Heart left ventricle (tissue), 16 donors: Measurements from ENCODE around the gene SERPINB2. TPM values are rescaled to one million over a fixed set of nuclear protein-coding genes. Genes with fewer than 3 reads are reported as not detected.

Source experiments
- ATAC-seq, 4 donors: fragments of 200-7000 bp; cut with Tn5 transposase; one replicate each; pipeline ENCODE4 v1.9.1; 2020 to 2022; ENCODE audit warnings: moderate library complexity in 4 of 4, mild to moderate bottlenecking in 3 of 4, moderate number of reproducible peaks in 1 of 4
- DNase-seq, 5 donors: peaks; one replicate each; pipeline ENCODE4 v3.0.0-alpha.2; 2020
- H3K27ac ChIP-seq, 12 donors: fragments of 200-600 bp; sonication (generic) in 4 of 12; one replicate each; pipeline versions ENCODE4 v1.5.0 to v1.8.0; 2016 to 2022; ENCODE audit warnings: mild to moderate bottlenecking in 2 of 12
- H3K27me3 ChIP-seq, 9 donors: fragments of 200-600 bp; sonication (generic) in 2 of 9; one replicate each; pipeline versions ENCODE4 v1.5.1 to v1.8.0; 2016 to 2022; ENCODE audit warnings: mild to moderate bottlenecking in 3 of 9
- H3K36me3 ChIP-seq, 9 donors: fragments of 200-600 bp; sonication (generic) in 2 of 9; one replicate each; pipeline versions ENCODE4 v1.5.0 to v1.8.0; 2018 to 2022; ENCODE audit warnings: mild to moderate bottlenecking in 2 of 9
- H3K4me1 ChIP-seq, 12 donors: fragments of 200-600 bp; sonication (generic) in 4 of 12; one replicate each; pipeline versions ENCODE4 v1.5.0 to v1.8.0; 2016 to 2022; ENCODE audit warnings: mild to moderate bottlenecking in 3 of 12
- H3K4me3 ChIP-seq, 12 donors: fragments of 200-600 bp; sonication (generic) in 4 of 12; one replicate each; pipeline versions ENCODE4 v1.5.0 to v1.8.0; 2017 to 2022; ENCODE audit warnings: mild to moderate bottlenecking in 9 of 12, moderate library complexity in 4 of 12
- H3K9me3 ChIP-seq, 12 donors: fragments of 200-600 bp; sonication (generic) in 4 of 12; one replicate each; pipeline versions ENCODE4 v1.5.0 to v1.8.0; 2016 to 2022; ENCODE audit warnings: mild to moderate bottlenecking in 1 of 12
- CTCF ChIP-seq, 12 donors: fragments of 200-600 bp; sonication (generic) in 4 of 12; IDR thresholded peaks; one replicate each; pipeline versions ENCODE4 v1.5.0 to v1.8.0; 2018 to 2022; ENCODE audit warnings: antibody characterized with exemption in 12 of 12, mild to moderate bottlenecking in 5 of 12
- POLR2A ChIP-seq, 2 donors: fragments of 450-650 bp; IDR thresholded peaks; one replicate each; pipeline ENCODE4 v1.6.1; 2017; ENCODE audit warnings: antibody characterized with exemption in 2 of 2, mild to moderate bottlenecking in 2 of 2, moderate library complexity in 2 of 2
- WGBS, 4 donors: extraction: QIAGEN DNeasy Blood & Tissue Kit in 2 of 4; methylation state at CpG; one replicate each; pipeline versions ENCODE4 v1.1.5 to v1.1.7; 2013 to 2018; 5-methylcytosine and 5-hydroxymethylcytosine counted together
- intact Hi-C, 10 donors: fragments of 100-400 bp; cut with DNase I; formaldehyde crosslinking; loops; one replicate each; pipeline versions ENCODE4 v1.11.1 to v1.14.2; 2022
- polyA plus RNA-seq, 2 donors: library from polyadenylated mRNA; stranded (reverse); fragments of 200-250 nt; gene quantifications; one replicate each; pipeline ENCODE4 v1.2.3, GENCODE V29; 2013
- total RNA-seq, 9 donors: library from RNA; depleted of rRNA in 2 of 9; stranded (reverse); fragments of >200 nt in 2 of 9; fragmentation: NEBNext Ultra II Directional in 3 of 9; extraction: Animal tissue kit (Norgen Biotek cat#: 25700) in 3 of 9; gene quantifications; one replicate each; pipeline versions ENCODE4 v1.1.0 to v1.2.4, GENCODE V29; 2016 to 2023
- donor health status: ischemic (EF 13 %, LVEDD 7.1; RV severe dilation, severe dysfunction).
- donor health status: healthy with polysubstance abuse.
- donor health status: DM: no; HTN: yes; CAD: no.
- donor health status: DM: no; HTN: no; CAD: no.
- donor health status: ischemic (EF 25% LVEDD 6.9; RV normal size, moderate dysfunction).
- donor health status: ischemic (EF 25% LVEDD 5.7; RV mildly dilated, moderate dysfunction).
- donor health status: healthy.
- donor health status: DM: yes; HTN: yes; CAD: no.
- donor health status: ischemic (EF 35%, LVEDD 5.7; RV mildly dilated, moderate dysfunction).
- donor health status: nonischemic (EF 11% LVEDD 7.7; RV severe dilation, severe dysfunction).
- donor health status: DM: yes; HTN: yes; CAD: no.
- donor health status: PGD.
- donor health status: ischemic (EF 29% LVEDD 5.4; RV normal size, mild dysfunction).
- donor health status: nonischemic (EF 23%, LVEDD 6.1; RV moderate dilation, normal function).

Gene SERPINB2
- total and polyA plus RNA-seq, 11 donors = 0.10 to 1.2 (median 0.28) TPM; not detected in 6

GRCh38 chr18:63897072-63897471 is 9.6 kb downstream of the SERPINB2 start:
- Histone ChIP-seq H3K36me3 (no peaks in the 10 kb centered on the region), H3K9me3 (no peaks in the 10 kb centered on the region), H3K4me1 (no peaks in the 10 kb centered on the region), H3K27ac (no peak overlapping the region), H3K4me3 (no peak overlapping the region), H3K27me3 (no peaks in the 10 kb centered on the region)
- intact Hi-C loops = no loop called here
- DNase-seq (no peak), ATAC-seq (no peak)
- TF ChIP-seq POLR2A (IDR thresholded peaks at IDR 0.05) (no peak), CTCF (IDR thresholded peaks at IDR 0.05) (no peak)
- WGBS, 4 donors = 62 to 70% (median 65%) methylated on average over 4 of the region's 4 CpGs

DNA sequence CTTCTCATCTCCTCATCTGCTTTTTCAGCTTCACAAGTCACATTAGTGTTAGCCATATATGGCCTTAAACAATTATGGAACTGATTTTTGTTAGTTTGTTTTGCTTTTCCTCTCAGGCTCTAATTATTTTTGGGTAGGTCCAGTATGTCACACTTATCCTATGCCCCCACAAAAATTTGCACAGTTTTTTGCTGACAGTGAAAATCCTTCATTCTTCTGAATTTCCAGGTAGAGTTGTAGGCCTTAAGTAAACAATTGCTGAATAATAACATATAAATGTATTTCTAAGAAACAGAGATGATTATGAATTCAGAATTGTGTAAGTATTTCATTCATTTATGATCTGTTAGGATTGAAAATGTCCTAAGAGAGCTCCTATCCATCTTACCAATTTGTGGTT is 11.7 kb downstream of the SERPINB2 start:
- Histone ChIP-seq H3K4me1 (no peaks in the 10 kb centered on the region), H3K27ac (no peak overlapping the region), H3K4me3 (no peak overlapping the region), H3K9me3 (no peaks in the 10 kb centered on the region), H3K36me3 (no peaks in the 10 kb centered on the region), H3K27me3 (no peaks in the 10 kb centered on the region)
- TF ChIP-seq POLR2A (IDR thresholded peaks at IDR 0.05) (no peak), CTCF (IDR thresholded peaks at IDR 0.05) (no peak)
- ATAC-seq = no peak
- intact Hi-C loops = no loop called here
- no peak for DNase-seq

- DNase-seq (no peak), ATAC-seq (no peak)
- 86 to 100% (median 93%) methylated on average over 1 of the region's 1 CpG for WGBS, 4 donors
- Histone ChIP-seq H3K27me3 (no peaks in the 10 kb centered on the region), H3K36me3 (no peaks in the 10 kb centered on the region), H3K9me3 (no peaks in the 10 kb centered on the region), H3K27ac (no peak overlapping the region), H3K4me1 (no peaks in the 10 kb centered on the region), H3K4me3 (no peak overlapping the region)
- intact Hi-C loops = no loop called here
- TF ChIP-seq POLR2A (IDR thresholded peaks at IDR 0.05) = no peak
These were observed 16.5 kb downstream of the SERPINB2 start for GRCh38 chr18:63903851-63904570.

DNA sequence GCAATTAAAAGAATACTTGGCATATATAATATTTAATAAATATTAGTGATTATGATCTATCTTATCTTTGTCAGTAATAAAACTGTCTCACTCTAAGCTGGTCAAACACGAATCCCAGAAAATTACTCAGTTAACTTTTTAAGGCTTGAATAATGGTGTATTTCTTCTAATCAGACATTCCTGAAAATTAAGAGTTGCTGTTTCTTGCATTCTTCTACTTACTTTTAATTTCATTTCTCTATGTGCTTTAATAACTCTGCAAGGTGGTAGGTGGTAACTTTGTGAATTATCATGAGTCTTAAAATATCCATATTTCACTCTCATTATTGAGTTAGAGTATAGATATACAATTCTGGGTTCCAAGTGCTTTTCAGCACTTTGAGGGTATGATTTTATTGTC is 17.2 kb downstream of the SERPINB2 start:
- WGBS, 4 donors = 65 to 77% (median 73%) methylated on average over 1 of the region's 1 CpG
- intact Hi-C loops = no loop called here
- no peaks in the 10 kb centered on the region for H3K4me1 ChIP-seq
- no peak overlapping the region for H3K27ac ChIP-seq
- ATAC-seq = no peak
- H3K4me3 ChIP-seq = no peak overlapping the region
- H3K36me3 ChIP-seq = no peaks in the 10 kb centered on the region
- DNase-seq = no peak
- H3K27me3 ChIP-seq = no peaks in the 10 kb centered on the region
- no peaks in the 10 kb centered on the region for H3K9me3 ChIP-seq
- TF ChIP-seq CTCF (IDR thresholded peaks at IDR 0.05) (no peak), POLR2A (IDR thresholded peaks at IDR 0.05) (no peak)

DNA sequence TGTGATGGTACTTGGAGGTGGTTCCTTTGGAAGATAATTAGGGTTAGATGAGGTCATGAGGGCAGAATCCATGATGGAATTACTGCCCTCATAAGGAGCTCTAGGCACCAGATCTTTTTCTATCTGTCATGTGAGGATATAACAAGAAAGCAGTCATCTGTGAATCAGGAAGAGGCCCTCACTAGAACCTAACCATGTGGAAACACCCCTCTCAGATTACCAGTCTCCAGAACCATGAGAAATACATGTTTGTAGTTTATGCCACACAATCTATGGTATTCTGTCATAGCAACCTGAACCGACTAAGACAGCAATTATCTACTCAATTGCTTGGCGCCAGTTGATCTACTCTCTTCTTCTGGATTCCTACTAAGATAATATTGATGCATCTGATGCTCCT is 17.9 kb downstream of the SERPINB2 start:
- intact Hi-C loops = no loop called here
- Histone ChIP-seq H3K27ac (no peak overlapping the region), H3K36me3 (no peaks in the 10 kb centered on the region), H3K4me3 (no peak overlapping the region), H3K4me1 (no peaks in the 10 kb centered on the region), H3K9me3 (no peaks in the 10 kb centered on the region), H3K27me3 (no peaks in the 10 kb centered on the region)
- 92 to 95% (median 93%) methylated on average over 2 of the region's 2 CpGs for WGBS, 4 donors
- ATAC-seq (no peak), DNase-seq (no peak)
- no peak for TF ChIP-seq CTCF (IDR thresholded peaks at IDR 0.05)
- TF ChIP-seq POLR2A (IDR thresholded peaks at IDR 0.05) = no peak
